Renal cortical epithelial cell (primary cell): ENCODE data around the gene IDH3G. TPM values are rescaled to one million over a fixed set of nuclear protein-coding genes. Genes with fewer than 3 reads are reported as not detected.
"Not testable (repeated sequence)": the region's sequence is repeated elsewhere in the genome, so short reads cannot be mapped to it uniquely, and the experiment has no call there.

Experiments used
- DNase-seq: peaks from one replicate; pipeline ENCODE4 v3.0.0-alpha.2; 2011; ENCODE audit warnings: low read depth
- total RNA-seq: library from RNA; depleted of rRNA; stranded (reverse); fragments of >200 nt; gene quantifications from 2 replicates; pipeline ENCODE4 v1.2.3, GENCODE V29; 2014

IDH3G gene
- total RNA-seq, 1 donor from 2014 or later: 80.9 TPM

- DNase-seq: no peak
Observed at GRCh38 chrX:153762626-153763173, 31.5 kb downstream of the IDH3G start.

GRCh38 chrX:153761863-153762262, 32.3 kb downstream of the IDH3G start:
- DNase-seq: no peak

GRCh38 chrX:153755136-153755535, 39.0 kb downstream of the IDH3G start:
- DNase-seq: no peak

- DNase-seq: no peak
Observed at GRCh38 chrX:153750127-153750774, 43.9 kb downstream of the IDH3G start.

- not testable (repeated sequence) for DNase-seq
Observed at GRCh38 chrX:153749017-153749416, 45.2 kb downstream of the IDH3G start.

- DNase-seq: not testable (repeated sequence)
Observed at GRCh38 chrX:153746991-153747390, 47.2 kb downstream of the IDH3G start.

- DNase-seq: no peak
Observed at GRCh38 chrX:153746359-153746758, 47.8 kb downstream of the IDH3G start.

- DNase-seq: not testable (repeated sequence)
Observed at GRCh38 chrX:153745067-153745433, 49.1 kb downstream of the IDH3G start.

GRCh38 chrX:153744210-153745066, 49.7 kb downstream of the IDH3G start:
- no peak for DNase-seq

- peak; percentile 1 for DNase-seq
Observed at GRCh38 chrX:153743468-153744209, 50.5 kb downstream of the IDH3G start.

GRCh38 chrX:153742796-153743467, 51.2 kb downstream of the IDH3G start:
- not testable (repeated sequence) for DNase-seq

GRCh38 chrX:153742111-153742510, 52.1 kb downstream of the IDH3G start:
- not testable (repeated sequence) for DNase-seq

GRCh38 chrX:153741446-153741845, 52.7 kb downstream of the IDH3G start:
- no peak for DNase-seq

GRCh38 chrX:153740631-153741222, 53.4 kb downstream of the IDH3G start:
- DNase-seq: no peak

- DNase-seq: no peak
Observed at GRCh38 chrX:153739754-153740486, 54.3 kb downstream of the IDH3G start.

- no peak for DNase-seq
Observed at GRCh38 chrX:153738056-153738605, 56.0 kb downstream of the IDH3G start.

GRCh38 chrX:153736871-153737441, 57.2 kb downstream of the IDH3G start:
- DNase-seq: no peak

GRCh38 chrX:153736071-153736820, 57.9 kb downstream of the IDH3G start:
- no peak for DNase-seq
